ENCODE measurements around the gene SBNO2. TPM values are rescaled to one million over a fixed set of nuclear protein-coding genes. Genes with fewer than 3 reads are reported as not detected.
A peak's percentile ranks its signal among the peaks of the same experiment; 100 is the strongest.

The SBNO2 gene
- polyA plus RNA-seq, 4 donors = 11.8 to 23.5 (median 14.0) TPM

DNA sequence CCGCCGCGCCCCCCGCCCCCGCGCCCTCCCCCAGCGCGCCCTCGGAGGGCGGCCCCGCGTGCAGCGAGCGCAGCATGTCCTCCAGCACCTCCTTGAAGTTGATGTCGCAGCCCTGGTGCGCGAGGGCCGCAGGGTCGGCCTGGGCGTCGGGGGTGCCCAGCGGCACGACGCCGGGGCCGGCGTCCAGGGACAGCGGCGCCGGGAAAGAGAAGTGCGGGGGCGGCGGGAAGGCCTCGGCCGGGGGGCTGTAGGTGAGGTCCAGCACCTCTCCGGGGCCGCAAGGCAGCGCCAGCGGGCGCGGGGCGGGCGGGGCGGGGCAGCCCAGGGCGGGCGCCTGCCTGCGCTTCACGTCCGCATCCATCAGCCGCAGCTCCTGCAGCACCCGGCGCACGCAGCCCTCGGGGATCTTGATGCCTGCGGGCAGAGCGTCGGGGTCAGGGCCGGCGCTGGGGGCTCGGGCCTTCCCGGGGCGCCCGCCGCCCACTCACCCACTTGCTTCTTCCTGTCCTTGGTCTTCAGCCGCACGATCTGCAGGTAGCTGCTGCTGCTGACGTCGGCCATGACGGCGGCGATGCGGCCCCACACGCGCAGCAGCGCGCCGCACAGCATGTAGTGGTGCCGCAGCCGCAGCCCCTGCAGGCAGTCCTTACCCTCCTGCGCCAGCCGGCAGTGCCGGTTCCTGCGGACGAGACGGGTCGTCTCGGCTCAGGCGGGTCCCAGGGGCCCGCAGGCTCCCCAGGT lies 65.6 kb downstream of the SBNO2 start:
- DNase-seq (ENCODE audit: low read depth in 4 of 4, low spot score in 3 of 4) = no peak

DNA sequence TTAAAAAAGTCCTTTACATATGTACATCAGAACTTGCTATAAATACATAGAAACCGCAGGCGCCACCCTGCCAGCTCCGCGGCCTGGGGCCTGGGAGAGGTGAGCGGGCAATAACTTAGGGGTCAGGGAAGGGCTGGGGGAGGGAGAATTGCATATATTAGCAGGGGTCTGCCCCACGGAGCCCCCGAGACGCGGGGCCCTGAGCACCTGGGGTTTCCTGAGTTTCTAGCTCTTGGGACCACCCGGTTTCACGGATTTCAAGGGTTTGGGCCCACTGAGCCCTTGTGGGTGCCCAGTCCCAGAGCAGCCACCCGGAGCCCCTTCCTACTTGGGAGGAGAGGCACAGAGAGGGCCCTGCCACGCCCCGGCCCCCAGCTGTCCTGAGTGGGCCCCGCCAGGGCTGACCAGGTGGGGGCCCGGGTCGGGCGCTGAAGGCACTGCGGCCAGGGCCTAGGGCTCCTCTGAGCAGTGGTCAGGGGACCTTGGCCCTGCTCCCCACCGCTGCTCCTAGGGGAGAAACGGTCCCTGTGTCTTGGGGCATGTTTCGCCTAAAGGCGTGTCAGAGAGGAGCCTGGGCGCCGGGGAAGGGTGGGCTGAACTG lies 66.3 kb downstream of the SBNO2 start:
- DNase-seq (ENCODE audit: low read depth in 4 of 4, low spot score in 3 of 4) = no peak

DNA sequence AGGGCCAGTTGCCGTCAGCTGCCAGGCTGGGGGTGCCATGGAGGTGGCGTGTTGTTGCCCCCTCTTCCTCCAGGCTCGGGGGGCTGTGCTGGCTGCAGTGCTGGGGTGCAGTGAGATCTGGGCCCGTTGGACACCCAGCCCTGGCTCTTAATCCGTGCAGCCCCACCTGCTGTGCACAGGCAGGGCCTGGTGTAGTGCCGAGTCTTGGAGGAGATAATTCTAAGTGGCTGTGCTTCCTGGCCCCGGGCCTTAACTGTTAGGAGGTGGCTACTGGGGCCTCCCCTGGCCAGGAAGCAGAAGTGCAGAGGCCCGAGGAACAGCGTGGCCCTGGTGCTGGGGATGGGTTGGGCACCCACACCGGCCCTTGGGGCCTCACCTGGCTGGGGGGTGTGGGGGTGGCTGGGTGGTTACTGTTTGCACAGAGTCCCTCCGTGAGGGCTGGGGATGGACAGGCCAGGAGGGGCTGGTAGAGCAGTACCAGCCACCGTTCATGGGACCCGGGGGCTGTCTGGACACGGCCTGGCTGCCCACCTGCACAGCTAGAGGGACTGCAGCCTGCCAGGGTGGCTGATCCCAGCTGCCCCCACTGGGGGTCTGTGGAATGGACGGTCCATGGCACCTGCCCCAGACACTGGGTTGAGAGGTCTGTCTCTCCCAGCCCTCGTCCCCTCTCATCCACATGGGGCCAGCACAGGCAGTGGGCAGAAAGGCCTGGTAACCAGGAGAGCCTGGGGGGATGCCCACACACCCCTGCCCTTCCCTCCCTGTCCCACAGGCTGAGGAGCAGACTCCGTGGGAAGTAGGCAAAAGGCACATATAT lies 67.0 kb downstream of the SBNO2 start:
- DNase-seq (ENCODE audit: low read depth in 4 of 4, low spot score in 3 of 4) = no peak

DNA sequence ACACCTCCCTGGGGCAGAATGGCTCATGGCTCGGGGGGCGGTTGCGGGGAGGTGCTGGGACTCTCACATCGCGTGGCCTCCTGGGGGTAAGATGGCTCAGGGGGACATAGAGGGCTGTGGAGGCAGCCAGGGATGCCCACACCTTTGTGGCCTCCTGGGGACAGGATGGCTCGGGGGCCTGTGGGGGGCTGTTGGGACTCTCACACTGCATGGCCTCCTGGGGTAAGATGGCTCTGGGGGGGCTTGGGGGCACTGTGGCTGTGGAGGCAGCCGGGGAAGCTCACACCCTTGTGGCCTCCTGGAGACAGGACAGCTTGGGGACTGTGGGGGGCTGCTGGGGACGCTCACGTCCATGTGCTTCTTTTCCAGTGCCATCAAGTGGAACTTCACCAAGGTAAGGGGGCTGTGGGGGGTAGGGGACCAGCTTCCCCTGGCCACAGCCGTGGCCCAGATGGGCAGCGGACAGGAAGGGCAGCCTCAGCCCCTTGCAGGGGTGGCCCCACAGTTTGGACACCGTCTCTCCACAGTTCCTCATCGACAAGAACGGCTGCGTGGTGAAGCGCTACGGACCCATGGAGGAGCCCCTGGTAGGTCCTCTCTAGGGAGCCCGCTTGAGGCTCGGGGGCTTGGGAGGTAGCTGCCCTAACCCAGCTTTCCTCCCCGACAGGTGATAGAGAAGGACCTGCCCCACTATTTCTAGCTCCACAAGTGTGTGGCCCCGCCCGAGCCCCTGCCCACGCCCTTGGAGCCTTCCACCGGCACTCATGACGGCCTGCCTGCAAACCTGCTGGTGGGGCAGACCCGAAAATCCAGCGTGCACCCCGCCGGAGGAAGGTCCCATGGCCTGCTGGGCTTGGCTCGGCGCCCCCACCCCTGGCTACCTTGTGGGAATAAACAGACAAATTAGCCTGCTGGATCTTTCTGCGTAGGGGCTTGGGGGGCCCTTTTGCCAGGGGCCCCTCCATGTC lies 67.9 kb downstream of the SBNO2 start:
- no peak for DNase-seq (ENCODE audit: low read depth in 4 of 4, low spot score in 3 of 4)

DNA sequence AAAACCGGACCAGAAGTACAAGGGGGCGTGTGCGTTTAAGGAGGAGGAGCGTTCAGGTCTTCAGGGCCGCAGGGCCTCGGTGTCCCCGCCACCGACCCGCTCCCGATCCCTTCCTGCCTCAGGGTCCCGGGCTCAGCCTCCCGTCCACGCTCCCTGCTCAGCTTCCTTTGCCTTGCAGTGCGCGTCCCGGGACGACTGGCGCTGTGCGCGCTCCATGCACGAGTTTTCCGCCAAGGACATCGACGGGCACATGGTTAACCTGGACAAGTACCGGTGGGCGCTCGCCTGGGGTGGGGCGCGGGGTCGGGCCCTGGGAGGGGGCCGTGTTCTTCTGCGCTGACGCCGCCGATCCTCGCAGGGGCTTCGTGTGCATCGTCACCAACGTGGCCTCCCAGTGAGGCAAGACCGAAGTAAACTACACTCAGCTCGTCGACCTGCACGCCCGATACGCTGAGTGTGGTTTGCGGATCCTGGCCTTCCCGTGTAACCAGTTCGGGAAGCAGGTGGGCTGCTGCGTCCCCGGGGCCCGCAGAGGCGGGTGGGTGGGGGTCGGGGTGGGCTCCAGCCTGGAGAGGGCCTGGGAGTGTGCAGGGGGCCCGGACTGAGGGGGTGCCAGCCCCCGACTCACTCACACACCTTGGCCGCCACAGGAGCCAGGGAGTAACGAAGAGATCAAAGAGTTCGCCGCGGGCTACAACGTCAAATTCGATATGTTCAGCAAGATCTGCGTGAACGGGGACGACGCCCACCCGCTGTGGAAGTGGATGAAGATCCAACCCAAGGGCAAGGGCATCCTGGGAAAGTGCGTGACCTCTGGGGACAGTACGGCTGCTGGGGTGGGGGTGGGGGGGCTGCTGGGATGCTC lies 68.8 kb downstream of the SBNO2 start:
- DNase-seq (ENCODE audit: low read depth in 4 of 4, low spot score in 3 of 4) = no peak

DNA sequence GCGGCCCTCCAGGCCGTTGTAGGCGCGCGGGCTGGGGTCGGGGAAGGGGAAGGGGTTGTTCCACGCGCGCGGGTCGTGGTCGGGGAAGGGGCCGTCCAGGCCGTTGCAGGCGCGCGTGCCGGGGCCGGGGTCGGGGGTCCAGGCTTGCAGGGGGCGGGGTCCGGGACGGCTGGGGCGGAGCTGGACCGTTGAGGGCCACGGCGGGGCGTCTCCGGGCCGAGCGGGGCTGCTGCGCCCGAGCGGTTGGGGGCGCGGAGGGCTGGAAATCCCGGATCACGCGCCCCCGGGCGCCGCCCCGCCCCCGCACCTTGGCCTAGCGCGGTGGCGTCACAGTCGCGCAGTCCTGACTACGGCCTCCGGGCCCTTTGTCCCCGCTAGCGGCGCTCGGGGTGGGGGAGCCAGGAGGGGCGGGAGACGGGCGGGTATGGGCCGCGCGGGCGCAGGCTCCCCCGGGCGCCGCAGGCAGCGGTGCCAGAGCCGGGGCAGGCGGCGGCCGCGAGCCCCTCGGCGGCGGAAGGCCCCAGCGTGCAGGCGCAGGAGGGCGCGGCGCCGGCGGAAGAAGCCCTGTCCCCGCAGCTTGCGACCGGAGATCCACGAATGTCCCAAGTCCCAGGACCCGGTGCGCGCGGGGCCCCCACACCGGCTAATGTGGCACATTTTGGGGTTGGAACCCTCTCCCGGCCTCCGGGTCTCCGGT lies 69.6 kb downstream of the SBNO2 start:
- no peak for DNase-seq (ENCODE audit: low read depth in 4 of 4, low spot score in 3 of 4)

DNA sequence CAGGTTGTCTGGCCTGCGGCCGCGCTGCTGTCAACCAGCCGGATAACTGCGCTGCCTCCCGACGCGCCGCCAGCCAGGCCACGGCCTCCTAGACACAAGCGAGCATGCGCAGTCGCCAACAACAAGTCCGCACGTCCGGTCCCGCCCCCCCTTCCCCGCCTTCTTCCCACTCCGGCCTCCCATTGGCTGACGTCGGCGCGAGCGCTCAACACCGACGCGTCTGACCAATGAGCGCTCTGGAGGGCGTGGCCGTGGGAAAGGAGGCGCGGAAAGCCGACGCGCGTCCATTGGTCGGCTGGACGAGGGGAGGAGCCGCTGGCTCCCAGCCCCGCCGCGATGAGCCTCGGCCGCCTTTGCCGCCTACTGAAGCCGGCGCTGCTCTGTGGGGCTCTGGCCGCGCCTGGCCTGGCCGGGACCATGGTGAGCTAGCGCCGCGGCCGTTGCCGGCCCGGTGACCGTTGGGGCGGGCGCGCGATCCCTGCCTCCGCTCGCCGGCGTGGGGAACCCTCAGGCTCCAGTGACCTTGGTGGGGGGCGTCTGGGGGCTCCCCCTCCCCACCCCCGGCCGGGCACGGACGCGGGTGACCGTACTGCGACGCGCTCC lies 70.3 kb downstream of the SBNO2 start, which contains the start of gene GPX4:
TSS of gene GPX4 (plus strand) at position 287 of the 603 bp plus-strand sequence. CDS start at position 337, 50 bp downstream.
- peak; percentile 99 to 100 (median 99) for DNase-seq (ENCODE audit: low read depth in 4 of 4, low spot score in 3 of 4)

DNA sequence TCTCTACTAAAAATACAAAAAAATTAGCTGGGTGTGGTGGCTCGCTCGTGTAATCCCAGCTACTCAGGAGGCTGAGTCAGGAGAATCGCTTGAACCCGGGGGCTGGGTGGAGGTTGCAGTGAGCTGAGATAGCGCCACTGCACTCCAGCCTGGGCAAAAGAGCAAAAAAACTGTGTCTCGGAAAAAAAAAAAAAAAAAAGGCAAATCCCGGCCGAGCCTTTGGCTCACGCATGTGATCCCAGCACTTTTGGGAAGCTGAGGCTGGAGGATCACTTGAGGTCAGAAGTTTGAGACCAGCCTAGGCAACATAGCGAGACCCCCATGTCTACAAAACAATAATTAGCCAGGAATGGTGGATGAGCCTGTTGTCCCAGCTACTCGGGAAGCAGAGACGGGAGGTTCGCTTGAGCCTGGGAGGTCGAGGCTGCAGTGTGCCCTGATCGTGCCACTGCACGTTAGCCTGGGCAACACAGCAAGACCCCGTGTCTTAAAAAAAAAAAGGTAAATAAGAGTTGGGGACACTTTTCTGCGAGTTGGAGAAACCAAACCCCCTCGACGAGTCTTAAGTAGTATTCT lies 70.8 kb downstream of the SBNO2 start:
- DNase-seq (ENCODE audit: low read depth in 4 of 4, low spot score in 3 of 4) = no peak

DNA sequence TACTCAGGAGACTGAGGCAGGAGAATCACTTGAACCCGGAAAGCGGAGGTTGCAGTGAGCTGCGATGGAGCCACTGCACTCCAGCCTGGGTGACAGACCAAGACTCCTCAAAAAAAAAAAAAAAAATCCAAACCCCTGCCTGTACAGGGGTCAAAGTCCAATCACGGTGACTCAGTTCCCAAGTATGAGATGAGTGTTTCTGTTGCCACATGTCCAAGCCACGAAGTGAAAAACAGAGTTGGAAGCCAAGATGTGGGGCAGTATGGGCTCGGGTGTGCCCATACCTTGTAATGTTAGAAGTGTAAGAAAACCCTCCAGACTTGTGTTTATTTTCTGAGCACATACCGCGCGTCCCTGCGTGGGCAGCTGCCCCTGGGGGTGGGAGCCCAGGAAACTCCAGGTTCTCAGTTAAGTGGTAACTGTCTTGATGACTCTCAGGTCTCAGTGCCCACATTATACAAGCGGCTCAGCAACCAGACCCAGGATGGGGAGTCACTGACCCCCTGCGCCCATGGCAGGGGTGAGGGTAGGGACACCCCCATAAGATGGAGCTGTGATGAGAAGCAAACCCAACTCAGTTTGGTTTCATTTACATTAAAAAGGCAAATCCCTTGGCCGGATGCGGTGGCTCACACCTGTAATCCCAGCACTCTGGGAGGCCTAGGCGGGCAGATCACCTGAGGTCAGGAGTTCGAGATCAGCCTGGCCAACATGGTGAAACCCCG lies 71.5 kb downstream of the SBNO2 start:
- DNase-seq (ENCODE audit: low read depth in 4 of 4, low spot score in 3 of 4) = no peak

DNA sequence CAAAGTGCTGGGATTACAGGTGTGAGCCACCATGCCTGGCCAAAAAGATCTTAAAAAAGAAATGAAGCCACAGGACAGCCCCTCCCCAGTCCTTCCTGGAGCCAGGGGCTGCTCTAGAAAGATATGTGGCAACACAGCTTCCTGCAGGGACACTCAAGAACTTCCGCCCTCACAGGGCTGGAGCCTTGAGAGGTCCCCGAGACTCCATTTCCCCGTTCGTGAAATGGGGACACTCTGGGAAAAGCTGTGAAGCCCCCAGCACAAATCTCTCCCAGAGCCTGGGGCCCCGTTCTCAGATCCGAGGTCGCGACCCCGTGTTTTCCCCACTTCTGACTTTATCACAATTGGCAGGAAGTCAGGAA lies 72.8 kb downstream of the SBNO2 start:
- no peak for DNase-seq (ENCODE audit: low read depth in 4 of 4, low spot score in 3 of 4)

DNA sequence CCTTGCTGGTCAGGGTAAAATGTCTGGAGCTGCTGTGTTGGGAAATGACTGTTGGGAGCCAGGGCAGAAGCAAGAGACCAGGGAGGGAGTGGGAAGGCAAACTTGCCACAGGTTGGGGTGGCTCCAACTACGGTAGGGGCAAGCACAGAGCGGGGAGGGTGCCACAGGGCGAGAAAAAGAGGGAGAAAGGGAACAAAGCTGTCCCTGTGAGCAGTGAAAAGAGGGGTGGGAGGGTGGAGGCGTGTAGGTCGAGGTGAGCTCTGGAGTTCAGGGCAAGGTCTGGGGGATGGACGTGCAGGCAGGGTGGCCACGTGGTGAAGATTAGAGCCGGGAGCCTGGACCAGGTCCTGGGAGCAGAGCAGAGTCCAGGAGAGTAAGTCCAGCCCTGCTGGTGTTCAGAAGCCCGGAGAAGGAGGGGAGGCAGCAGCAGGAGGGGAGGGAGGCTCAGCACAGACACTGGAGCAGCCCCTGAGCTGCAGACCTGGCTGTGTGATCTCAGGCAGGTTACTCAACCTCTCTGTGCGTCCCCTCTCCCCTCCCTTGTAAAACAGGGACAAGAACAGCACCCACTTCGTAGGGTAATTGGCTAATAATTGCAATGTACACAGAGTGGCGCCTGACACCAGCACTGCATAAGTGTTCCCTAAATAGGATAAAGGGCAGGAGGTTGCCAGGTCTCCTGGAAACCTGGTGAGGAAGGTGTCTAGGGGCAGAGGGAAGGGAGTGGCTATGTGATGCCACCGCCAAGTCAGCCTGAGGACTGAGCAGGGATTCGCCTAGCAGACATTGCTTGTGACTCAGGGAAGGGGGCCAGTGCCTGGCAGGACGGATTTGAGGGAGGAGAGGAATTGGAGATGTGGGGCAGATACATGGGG lies 75.7 kb downstream of the SBNO2 start:
- DNase-seq (ENCODE audit: low read depth in 4 of 4, low spot score in 3 of 4) = no peak

DNA sequence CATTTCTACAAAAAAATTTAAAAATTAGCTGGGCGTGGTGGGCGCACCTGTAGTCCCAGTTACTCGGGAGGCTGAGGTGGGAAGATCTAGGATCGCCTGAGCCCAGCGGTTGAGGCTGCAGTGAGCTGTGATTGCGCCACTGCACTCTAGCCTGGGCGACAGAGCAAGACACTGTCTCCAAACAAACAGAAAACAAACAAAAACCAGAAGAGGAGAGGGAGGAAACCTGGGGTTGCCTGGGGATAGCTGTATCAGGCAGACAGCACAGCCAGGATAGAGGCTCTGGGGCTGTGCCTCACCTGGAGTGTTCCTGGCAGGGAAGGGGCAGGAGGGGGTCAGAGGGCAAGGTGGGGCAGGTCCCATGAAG lies 76.3 kb downstream of the SBNO2 start:
- no peak for DNase-seq (ENCODE audit: low read depth in 4 of 4, low spot score in 3 of 4)

DNA sequence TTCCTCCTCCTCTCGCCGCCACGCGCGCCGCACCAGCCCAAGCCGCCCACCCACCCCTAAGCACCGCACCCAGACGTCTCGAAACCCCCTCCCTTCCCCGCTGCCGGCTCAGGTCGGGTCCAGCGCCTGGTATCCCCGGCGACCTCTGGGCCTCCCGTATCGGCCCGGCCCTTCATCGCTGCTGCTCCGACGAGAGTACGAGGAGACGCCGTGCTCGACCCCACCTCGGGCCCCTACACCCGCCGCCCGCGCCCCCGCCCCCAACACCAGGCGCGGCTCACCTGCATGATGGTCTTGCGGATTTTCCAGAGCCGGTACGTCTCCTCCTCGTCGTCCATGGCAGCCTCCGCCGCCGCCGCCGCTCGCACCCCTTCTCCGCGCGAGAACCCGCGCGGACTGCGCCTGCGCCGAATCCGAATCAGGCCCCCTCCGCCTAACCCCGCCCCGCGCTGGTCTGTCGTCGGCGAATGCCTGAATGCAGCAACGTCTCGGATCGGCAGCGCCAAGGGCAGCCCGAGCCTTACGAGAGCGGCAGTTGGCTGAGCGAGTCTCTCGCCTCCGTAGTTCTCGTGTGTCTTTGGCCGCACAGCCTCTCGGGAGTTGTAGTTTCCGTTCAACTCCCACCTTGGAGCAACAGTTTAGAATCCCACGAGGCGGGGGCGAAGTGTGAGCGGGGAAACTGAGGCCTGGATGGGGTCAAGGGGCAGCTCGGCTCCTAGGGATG lies 78.9 kb downstream of the SBNO2 start, which contains the start of gene POLR2E:
TSS of gene POLR2E (minus strand) at position 398 of the 724 bp plus-strand sequence. CDS start at position 338, 60 bp downstream.
- DNase-seq (ENCODE audit: low read depth in 4 of 4, low spot score in 3 of 4) = peak; percentile 94 to 98 (median 94)

DNA sequence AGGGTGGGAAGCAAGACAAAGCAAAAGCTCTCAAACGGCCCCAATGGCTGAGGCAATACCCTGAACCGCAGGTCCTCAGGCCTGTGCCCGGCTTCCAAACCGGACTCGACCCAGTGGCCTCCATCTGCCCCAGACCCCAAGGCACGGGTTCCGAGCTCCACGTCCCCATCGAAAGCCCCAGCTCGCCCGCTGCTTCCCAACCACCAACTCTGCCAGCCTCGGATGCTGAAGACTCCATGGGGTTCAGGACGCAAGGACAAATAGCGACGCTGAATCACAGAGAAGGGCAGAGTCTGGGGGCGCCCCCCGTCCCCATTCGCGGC lies 79.5 kb downstream of the SBNO2 start:
- no peak for DNase-seq (ENCODE audit: low read depth in 4 of 4, low spot score in 3 of 4)

DNA sequence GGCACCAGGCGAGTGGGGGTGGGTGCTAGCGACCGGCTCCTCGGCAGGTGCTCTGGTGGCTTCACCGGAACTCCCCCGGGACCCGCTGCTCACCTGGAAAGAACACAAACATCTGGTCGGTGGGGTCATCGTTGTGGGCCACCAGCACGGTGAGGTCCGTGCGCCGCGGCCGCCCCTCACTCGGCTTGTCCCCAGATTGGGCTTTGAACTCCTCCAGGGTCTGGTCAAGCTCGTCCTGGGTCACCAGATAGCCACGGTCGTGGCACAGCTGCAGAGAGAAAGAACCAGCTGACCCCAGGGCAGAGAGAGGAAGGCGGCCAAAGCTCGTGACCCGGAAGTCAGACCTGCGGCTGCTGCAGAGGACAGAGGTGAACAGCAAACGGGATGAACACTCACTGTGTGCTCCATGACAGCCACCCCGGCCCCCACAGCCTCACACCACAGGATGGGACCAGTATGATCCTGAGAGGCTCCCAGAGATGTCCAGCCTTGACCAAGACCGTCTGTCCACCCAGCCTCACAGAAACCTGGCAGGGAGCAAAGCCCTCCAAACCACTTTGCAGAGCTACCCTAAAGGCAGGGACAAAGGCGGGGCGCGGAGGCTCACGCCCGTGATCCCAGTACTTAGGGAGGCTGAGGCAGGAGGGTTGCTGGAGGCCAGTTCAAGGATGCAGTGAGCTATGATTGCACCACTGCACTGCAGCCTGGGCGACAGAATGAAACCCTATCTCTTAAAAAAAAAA lies 80.1 kb downstream of the SBNO2 start:
- no peak for DNase-seq (ENCODE audit: low read depth in 4 of 4, low spot score in 3 of 4)
